ENCODE measurements around the gene CAMTA1.

The CAMTA1 gene

DNA sequence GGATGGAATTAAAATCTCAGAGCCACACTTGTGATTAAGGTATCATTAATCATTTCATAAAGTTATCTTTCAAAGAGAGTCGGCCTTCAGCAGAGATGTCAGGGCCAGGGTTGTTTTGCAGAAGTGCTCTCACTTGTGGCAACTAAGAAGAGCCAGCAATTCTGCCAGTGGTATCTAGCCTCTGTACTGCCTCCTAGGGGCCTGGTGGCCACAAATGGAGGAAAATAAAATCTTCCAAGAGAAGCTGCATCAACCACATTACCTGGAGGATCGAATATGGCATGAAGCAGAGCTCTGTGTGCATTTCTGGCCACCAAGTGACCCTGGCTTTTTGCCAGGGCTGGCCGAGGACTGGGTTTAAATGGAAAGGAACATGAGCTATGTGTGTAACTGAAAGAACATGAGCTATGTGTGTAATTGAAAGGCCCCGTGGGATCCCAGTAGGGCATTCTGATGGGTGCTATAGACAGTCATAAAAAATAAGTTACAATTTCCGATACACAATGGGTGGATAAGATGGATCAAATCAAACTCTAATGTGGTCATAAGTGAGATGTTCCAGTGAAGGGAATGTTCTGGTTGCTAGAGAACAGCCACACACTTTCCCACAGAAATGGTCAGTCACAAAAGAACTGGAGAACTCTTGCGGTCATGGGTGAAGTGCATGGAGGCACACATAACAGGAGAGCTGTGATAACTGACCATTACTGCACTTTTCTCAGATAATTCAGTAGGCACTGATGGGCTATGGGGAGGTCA lies 335.8 kb downstream of the CAMTA1 start:
- no peak for DNase-seq (ENCODE audit: low read depth)
- TF ChIP-seq, protein P1, sequence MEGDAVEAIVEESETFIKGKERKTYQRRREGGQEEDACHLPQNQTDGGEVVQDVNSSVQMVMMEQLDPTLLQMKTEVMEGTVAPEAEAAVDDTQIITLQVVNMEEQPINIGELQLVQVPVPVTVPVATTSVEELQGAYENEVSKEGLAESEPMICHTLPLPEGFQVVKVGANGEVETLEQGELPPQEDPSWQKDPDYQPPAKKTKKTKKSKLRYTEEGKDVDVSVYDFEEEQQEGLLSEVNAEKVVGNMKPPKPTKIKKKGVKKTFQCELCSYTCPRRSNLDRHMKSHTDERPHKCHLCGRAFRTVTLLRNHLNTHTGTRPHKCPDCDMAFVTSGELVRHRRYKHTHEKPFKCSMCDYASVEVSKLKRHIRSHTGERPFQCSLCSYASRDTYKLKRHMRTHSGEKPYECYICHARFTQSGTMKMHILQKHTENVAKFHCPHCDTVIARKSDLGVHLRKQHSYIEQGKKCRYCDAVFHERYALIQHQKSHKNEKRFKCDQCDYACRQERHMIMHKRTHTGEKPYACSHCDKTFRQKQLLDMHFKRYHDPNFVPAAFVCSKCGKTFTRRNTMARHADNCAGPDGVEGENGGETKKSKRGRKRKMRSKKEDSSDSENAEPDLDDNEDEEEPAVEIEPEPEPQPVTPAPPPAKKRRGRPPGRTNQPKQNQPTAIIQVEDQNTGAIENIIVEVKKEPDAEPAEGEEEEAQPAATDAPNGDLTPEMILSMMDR (IDR thresholded peaks at IDR 0.05; ENCODE audit: control insufficient read depth, extremely low read depth, insufficient read depth) = peak; percentile 25; the same call in 1 of the 2 replicates
- no peak overlapping the region for H3K4me3 ChIP-seq (ENCODE audit: low read depth, low read length)

DNA sequence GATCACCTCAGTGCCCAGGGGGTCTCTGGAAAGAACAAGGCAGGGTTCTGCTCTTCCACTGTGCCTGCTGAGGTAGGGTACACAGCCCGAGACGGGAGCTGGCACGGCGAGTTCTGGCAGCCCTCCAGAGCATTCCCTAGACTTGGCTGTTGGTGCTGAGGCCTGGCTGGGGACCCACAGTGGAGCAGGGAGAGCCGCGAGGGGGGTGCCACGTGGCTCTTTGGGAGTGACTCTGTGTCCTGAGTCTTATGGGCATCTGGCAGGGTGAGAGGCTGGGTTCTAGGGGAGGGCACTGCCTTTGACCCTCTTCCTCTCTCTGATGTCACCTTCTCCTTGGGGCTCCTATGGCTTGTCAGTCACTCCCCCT lies 336.4 kb downstream of the CAMTA1 start:
- TF ChIP-seq, protein P1 (IDR thresholded peaks at IDR 0.05; ENCODE audit: control insufficient read depth, extremely low read depth, insufficient read depth) = no peak
- DNase-seq (ENCODE audit: low read depth) = no peak
- no peak overlapping the region for H3K4me3 ChIP-seq (ENCODE audit: low read depth, low read length)

DNA sequence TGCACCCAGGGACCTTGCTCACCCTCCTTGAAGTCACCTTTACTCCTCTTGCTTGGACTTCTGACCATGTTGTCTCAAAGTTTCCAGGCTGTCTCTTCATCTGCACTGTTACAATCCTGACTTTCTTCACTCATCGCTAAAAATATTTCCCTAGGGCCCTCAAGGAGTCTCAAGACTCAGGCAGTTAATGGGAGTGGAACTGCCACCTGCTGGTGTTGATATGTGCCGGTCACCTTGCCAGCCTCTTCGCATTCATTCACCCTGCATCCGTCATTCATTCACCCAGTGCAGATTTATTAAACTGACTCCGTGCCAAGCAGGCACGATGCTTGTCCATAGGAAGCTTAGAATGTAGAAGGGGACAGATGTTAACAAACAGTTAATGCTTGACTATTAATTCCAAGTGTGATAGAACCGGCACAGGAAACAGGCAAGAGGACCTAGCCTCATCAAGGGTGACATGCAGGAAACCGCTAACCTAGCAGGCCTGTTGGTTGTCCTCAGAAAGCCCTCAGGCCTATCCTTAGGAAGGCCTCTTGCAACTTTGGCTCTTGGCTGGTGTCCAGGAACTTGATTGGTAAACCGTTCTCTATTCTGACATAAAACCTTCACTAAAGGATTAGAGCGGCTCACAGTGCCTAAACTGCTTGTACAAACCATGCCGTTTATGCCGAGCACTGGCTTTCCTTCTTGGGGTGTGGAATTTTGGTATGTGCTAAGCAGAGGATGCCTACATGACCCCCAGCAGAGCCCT lies 342.2 kb downstream of the CAMTA1 start:
- no peak for DNase-seq (ENCODE audit: low read depth)
- no peak overlapping the region for H3K4me3 ChIP-seq (ENCODE audit: low read depth, low read length)
- TF ChIP-seq, protein P1 (IDR thresholded peaks at IDR 0.05; ENCODE audit: control insufficient read depth, extremely low read depth, insufficient read depth) = no peak

DNA sequence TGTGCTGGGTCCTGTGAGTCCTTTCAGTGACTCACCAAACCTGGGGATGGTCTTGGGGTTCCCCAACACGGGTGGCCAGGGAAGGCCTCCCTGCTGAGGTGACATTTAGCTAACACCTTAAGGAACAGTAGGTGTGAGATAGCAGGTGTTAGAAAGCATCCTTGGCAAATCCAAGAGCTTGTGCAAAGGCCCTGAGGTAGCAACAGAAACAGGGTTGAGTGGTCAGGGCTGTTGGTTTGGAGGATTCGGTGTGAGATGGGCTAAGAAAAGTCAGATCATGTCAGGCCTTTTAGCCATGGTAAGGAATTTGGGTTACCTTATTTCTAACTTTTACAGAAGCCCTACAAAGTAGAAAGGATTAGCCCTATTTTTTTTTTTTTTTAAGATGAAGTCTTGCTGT lies 343.0 kb downstream of the CAMTA1 start:
- TF ChIP-seq, protein P1 (IDR thresholded peaks at IDR 0.05; ENCODE audit: control insufficient read depth, extremely low read depth, insufficient read depth) = no peak
- H3K4me3 ChIP-seq (ENCODE audit: low read depth, low read length) = no peak overlapping the region
- no peak for DNase-seq (ENCODE audit: low read depth)

DNA sequence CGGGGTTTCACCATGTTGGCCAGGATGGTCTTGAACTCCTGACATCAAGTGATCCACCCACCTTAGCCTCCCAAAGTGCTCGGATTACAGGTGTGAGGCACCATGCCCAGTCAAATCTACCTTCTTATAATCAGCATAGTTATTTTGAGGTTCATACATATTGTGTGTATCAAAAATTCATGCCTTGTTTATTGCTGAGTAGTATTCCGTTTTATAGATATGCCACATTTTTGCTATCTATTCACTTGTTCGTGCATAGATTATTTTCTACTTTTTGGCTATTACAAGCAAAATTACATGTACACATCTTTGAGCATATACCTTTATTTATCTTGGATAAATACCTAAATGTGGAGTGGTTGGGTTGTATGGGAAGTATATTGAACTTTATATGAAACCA lies 344.9 kb downstream of the CAMTA1 start:
- TF ChIP-seq, protein P1 (IDR thresholded peaks at IDR 0.05; ENCODE audit: control insufficient read depth, extremely low read depth, insufficient read depth) = no peak

DNA sequence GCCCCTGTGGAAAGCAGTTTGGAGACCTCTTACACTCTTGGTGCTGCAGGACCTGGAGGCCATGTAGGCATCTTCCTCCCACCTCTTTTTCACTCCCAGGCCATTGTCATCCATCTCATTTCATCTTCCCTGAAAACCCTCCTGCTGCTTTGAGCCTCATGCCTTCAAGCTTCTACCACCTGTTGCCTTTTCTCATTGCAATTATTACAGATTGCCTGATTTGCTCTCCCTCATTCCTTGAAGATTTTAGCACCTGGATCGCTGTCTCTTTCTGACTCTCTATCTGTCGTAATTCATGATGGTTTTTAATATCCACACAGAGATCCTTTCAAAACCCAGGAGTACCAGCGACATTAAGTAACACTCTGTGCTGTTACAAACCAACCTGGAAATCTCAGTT lies 350.2 kb downstream of the CAMTA1 start:
- no peak overlapping the region for H3K4me3 ChIP-seq (ENCODE audit: low read depth, low read length)
- TF ChIP-seq, protein P1 (IDR thresholded peaks at IDR 0.05; ENCODE audit: control insufficient read depth, extremely low read depth, insufficient read depth) = no peak
- no peak for DNase-seq (ENCODE audit: low read depth)

More for the DNA sequence above, 344.9 kb downstream of the CAMTA1 start:
- no peak for DNase-seq (ENCODE audit: low read depth)
- H3K4me3 ChIP-seq (ENCODE audit: low read depth, low read length) = no peak overlapping the region
